ENCODE measurements around the gene ERBB4.

Gene ERBB4

GRCh38 chr2:211503856-211504255 lies 1034.7 kb downstream of the ERBB4 start:
- peak; percentile 5 for DNase-seq

GRCh38 chr2:211503198-211503597 lies 1035.4 kb downstream of the ERBB4 start:
- DNase-seq: no peak

- DNase-seq: no peak
Observed at GRCh38 chr2:211498551-211499205, 1039.9 kb downstream of the ERBB4 start.

DNA sequence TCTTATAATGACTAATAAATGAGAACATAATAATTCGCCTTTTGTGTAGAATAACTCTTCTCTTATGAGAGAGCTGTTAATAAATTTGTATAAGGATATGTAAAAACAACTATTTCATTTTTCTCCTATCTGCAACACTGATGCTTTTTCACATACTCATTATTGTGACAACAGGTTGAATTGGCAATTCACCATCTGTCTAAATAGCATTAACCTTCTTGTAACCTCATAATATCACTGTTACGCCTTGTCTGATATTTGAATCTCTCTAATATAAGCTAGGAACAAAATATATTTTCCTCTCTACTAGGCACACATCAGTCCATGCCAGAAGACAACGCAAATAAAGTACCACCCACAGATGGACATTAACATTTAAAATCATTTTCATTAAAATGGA lies 1043.3 kb downstream of the ERBB4 start:
- no peak for DNase-seq

DNA sequence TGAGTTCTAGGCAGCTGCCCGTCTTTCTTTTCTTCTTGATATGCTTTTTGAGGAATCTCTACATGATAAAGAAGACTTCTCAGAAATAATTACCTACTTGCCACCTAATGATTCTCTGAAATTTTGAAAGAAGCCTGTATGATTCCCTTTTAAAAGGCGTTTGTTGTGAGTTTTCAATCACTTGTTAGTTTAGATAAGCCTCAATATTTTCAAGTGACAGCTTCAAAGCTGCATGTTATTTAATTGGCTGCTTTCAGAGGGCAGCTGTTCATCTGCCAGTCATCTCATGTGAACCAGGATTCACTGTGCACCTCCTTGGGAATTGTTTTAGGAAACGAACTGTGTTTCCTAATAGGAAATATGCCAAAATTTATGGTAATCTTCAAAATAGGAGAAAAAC lies 1044.1 kb downstream of the ERBB4 start:
- no peak for DNase-seq

- DNase-seq: no peak
Observed at GRCh38 chr2:211494085-211494484, 1044.5 kb downstream of the ERBB4 start.

GRCh38 chr2:211487733-211488132 lies 1050.9 kb downstream of the ERBB4 start:
- no peak for DNase-seq

- DNase-seq: no peak
Observed at GRCh38 chr2:211479536-211480150, 1059.0 kb downstream of the ERBB4 start.

GRCh38 chr2:211477537-211478275 lies 1060.9 kb downstream of the ERBB4 start:
- DNase-seq: no peak

DNA sequence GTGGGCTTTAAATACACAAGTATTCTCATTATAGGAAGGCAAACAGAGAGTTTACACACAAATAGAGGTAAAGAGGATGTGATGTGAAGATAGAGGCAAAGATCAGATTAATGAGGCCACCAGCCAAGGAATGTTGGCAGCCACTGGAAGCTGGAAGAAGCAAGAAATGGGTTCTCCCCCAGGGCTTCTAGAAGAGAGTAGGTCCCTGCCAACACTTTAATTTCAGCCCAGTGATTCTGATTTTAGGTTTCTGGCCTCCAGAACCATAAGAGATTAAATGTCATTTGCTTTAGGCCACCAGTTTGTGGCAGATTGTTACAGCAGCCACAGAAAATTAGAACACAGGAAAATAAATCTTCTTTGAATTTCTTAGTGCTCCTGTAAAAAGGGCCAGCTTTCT lies 1065.5 kb downstream of the ERBB4 start:
- no peak for DNase-seq

GRCh38 chr2:211469664-211470059 lies 1068.9 kb downstream of the ERBB4 start:
- no peak for DNase-seq

- no peak for DNase-seq
Observed at GRCh38 chr2:211468877-211469663, 1069.5 kb downstream of the ERBB4 start.

DNA sequence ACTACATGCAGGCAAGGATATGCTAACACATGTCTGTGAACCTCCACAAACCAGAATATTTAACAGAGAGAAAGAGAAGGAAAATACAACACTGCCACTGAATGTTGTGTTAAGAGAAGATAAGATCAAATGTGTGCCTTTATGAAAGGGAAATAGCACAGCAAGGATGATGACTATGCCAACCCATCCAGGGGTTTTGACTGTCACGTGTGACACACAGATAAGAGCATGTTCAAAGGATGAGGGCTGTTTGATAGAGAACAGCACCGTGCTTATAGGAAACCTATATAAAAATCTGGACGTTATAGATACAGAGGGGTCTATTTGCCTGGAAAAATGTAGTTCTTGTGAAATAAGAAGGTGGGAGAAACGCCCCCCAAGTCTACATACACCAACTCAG lies 1070.4 kb downstream of the ERBB4 start:
- no peak for DNase-seq

GRCh38 chr2:211463397-211463796 lies 1075.2 kb downstream of the ERBB4 start:
- no peak for DNase-seq

- no peak for DNase-seq
Observed at GRCh38 chr2:211458974-211459373, 1079.6 kb downstream of the ERBB4 start.

- no peak for DNase-seq
Observed at GRCh38 chr2:211457325-211457724, 1081.3 kb downstream of the ERBB4 start.

GRCh38 chr2:211455216-211455841 lies 1083.3 kb downstream of the ERBB4 start:
- peak; percentile 31 for DNase-seq

- no peak for DNase-seq
Observed at GRCh38 chr2:211454679-211455078, 1083.9 kb downstream of the ERBB4 start.

DNA sequence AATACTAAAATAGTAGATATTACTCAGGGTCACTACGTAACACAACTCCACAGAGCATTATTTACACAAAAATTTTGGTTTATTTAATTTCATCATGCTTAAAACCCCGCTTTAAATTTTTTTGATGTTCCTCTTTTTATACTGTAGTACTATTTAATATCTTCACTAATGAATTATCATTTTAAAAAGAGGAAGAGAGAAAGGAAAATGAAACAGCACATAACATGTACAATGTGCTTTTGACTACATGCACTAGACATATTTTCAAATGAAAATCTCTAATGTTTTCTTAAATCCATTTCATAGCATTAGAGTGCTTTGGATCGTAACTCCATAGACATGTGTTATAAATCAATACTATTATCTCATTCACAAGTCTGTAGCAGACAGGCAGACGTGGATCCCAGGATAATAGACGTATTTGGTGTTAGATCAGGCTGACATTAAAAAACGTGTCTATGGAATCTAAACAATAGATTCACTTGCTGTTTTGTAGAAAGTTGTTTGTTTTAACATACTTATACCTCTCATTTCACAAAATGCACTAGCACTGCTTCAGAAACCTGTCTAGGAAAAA lies 1085.2 kb downstream of the ERBB4 start:
- DNase-seq: no peak

DNA sequence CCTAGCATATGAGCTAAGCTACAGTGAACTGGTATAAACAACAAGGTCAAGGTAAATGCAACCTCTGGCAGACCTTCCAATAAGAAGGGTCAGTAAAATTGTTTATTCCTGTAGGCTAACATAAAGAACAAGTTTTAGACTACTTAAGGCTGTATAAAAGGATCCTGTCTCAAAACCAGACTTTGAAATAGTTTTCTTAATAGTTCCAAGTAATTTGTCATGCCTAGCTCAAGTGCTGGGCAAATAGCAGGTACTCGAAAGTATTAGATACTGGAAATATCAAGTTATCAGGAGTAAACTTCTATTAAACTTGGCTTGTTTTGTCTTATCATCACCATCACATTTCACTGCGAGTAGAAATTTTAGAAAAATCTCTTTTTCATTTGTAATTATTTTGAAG lies 1087.0 kb downstream of the ERBB4 start:
- no peak for DNase-seq

DNA sequence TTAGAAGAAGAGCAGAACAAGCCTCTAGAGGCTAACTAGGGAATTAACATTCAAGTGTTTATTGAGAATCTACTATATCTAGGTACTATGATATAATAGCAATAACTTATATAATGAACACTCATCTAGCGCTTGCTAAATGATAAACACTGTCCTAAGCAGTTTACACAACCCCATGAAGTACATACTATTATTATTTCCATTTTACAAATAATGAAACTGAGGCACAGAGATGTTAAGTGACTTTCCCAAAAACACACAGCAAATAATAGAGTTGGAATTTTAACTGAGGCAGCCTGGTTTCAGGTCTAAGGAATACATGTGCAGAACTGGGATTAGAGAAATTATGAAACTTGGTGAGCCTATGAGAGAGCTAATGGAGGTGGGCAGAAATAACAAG lies 1088.8 kb downstream of the ERBB4 start:
- DNase-seq: no peak

- no peak for DNase-seq
Observed at GRCh38 chr2:211447548-211447947, 1091.1 kb downstream of the ERBB4 start.

- no peak for DNase-seq
Observed at GRCh38 chr2:211440107-211440506, 1098.5 kb downstream of the ERBB4 start.
